Smooth muscle cell (in vitro differentiated cells): ENCODE measurements around the gene RPL22. TPM values are rescaled to one million over a fixed set of nuclear protein-coding genes. Genes with fewer than 3 reads are reported as not detected.

Experiments used
- DNase-seq: peaks from one replicate; lab custom pipeline; 2025; ENCODE audit not compliant: unreplicated experiment; lab: John Stamatoyannopoulos, UW
- H2AFZ ChIP-seq: fragments of 200-600 bp; sonication (generic); 2 replicates; pipeline ENCODE4 v1.6.0; 2016; ENCODE audit warnings: antibody characterized with exemption, low read depth, mild to moderate bottlenecking
- H3F3A ChIP-seq: fragments of 200-600 bp; sonication (generic); 2 replicates; pipeline ENCODE4 v1.6.0; 2017; ENCODE audit warnings: antibody characterized with exemption, low read depth
- H3K27ac ChIP-seq: fragments of 200-600 bp; sonication (generic); 2 replicates; pipeline ENCODE4 v1.5.1; 2016; ENCODE audit warnings: low read depth, mild to moderate bottlenecking
- H3K27me3 ChIP-seq: fragments of 200-600 bp; sonication (generic); 2 replicates; pipeline ENCODE4 v1.6.1; 2016; ENCODE audit warnings: low read depth, mild to moderate bottlenecking
- H3K36me3 ChIP-seq: fragments of 200-600 bp; sonication (generic); 2 replicates; pipeline ENCODE4 v1.5.1; 2016; ENCODE audit warnings: low read depth
- H3K4me1 ChIP-seq: fragments of 200-600 bp; sonication (generic); 2 replicates; pipeline ENCODE4 v1.5.1; 2016; ENCODE audit warnings: low read depth
- H3K4me2 ChIP-seq: fragments of 200-600 bp; sonication (generic); 2 replicates; pipeline ENCODE4 v1.6.0; 2016; ENCODE audit warnings: mild to moderate bottlenecking
- H3K4me3 ChIP-seq: fragments of 200-600 bp; sonication (generic); 2 replicates; pipeline ENCODE4 v1.5.1; 2016; ENCODE audit warnings: mild to moderate bottlenecking
- H3K79me2 ChIP-seq: fragments of 200-600 bp; sonication (generic); 2 replicates; pipeline ENCODE4 v1.6.0; 2016; ENCODE audit warnings: low read depth, mild to moderate bottlenecking
- H3K9ac ChIP-seq: fragments of 200-600 bp; sonication (generic); 2 replicates; pipeline ENCODE4 v1.6.0; 2016; ENCODE audit warnings: low read depth
- H3K9me3 ChIP-seq: fragments of 200-600 bp; sonication (generic); replicated peaks from 2 replicates; pipeline ENCODE4 v1.5.1; 2016; ENCODE audit warnings: low read depth
- H4K20me1 ChIP-seq: fragments of 200-600 bp; sonication (generic); 2 replicates; pipeline ENCODE4 v1.6.0; 2016; ENCODE audit warnings: low read depth
- CTCF ChIP-seq: fragments of 200-600 bp; sonication (generic); IDR thresholded peaks from 2 replicates; pipeline ENCODE4 v1.5.1; 2017; ENCODE audit warnings: borderline replicate concordance, mild to moderate bottlenecking, antibody characterized with exemption; ENCODE audit not compliant: insufficient read depth, poor library complexity, severe bottlenecking
- WGBS: methylation state at CpG from one replicate; pipeline ENCODE4 v1.1.7; 2016; ENCODE audit warnings: low lambda C conversion rate; 5-methylcytosine and 5-hydroxymethylcytosine counted together
- polyA plus RNA-seq: library from polyadenylated mRNA; unstranded; fragments of >200 nt; fragmentation: Nextera tagmentation; extraction: Ambion mirVana; gene quantifications from 2 replicates; pipeline ENCODE4 v1.2.1, GENCODE V29; 2016
- total RNA-seq: library from RNA; depleted of rRNA; stranded (reverse); fragments of >200 nt; gene quantifications from 2 replicates; pipeline ENCODE4 v1.2.3, GENCODE V29; 2014

RPL22 gene
- total and polyA plus RNA-seq, 2 experiments from 2014 or later: 108 TPM

DNA sequence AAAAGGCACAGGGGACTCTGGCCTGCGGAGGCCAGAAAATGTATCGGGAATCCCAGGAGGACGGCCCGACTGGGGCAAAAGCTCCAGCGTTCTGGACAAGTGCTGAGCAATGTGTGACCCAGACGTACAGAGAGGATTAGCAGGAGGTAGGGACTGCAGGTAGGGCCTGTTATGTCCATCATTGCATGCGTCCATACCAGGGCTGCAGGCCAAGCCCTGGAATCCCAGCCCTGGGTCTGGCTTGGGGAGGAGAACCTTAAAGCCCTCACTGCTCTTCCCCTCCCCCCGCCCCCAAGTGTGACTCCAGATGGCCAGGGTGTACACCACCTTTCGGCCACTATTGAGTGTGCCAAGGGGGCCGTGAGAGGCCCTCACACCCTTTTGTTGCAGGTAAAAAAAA is 8.5 kb upstream of the RPL22 start:
- Histone ChIP-seq H3K4me3 (no peak overlapping the region), H3F3A (no peaks in the 10 kb centered on the region), H2AFZ (no peak overlapping the region), H3K9me3 (no peaks in the 10 kb centered on the region), H3K4me2 (no peak overlapping the region), H3K4me1 (peaks cover 20% of the 10 kb centered on the region), H3K79me2 (no peaks in the 10 kb centered on the region), H3K36me3 (no peaks in the 10 kb centered on the region), H3K27ac (no peak overlapping the region), H4K20me1 (no peaks in the 10 kb centered on the region), H3K27me3 (peaks cover 3% of the 10 kb centered on the region), H3K9ac (no peak overlapping the region)
- no peak for TF ChIP-seq CTCF
- WGBS: 88% methylated on average over 10 of the region's 10 CpGs
- DNase-seq: no peak

DNA sequence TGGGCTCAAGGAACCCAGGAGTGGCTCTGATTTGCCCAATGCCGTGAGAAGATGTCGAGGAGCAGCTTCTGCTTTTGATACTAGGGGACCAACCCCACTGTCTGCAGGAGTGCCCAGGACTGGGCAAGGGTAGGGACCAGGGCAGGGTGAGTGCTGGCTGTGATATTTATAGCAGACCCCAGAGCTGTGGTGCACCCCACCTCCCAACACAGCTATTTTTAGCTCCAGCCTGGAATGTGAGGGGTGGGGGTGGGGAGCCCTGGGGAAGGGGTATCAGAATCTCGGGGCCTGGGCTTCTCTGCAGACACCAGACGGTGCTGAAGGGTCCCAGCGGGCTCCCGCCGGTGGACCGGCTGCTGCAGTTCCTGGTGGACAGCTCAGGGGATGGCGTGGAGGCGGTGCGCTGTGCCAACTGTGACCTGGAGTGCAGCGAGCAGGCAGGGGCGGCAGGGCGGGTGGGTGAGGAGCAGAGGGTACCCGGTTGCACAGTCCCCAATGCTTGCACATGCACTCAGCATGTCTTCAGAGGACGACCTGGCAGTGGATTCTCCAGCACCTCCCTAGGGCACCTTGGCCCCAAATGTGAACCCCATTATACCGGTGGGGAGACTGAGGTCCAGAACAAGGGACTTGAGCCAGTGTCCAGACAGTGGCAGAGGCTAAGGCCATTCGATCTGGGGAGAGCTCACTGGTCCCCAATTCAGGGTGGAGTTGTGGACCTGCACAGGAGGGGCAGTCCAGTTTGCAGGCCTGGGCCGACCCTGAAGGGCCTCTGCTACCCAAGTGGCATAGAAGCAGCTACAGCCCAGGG is 7.9 kb upstream of the RPL22 start:
- no peak for TF ChIP-seq CTCF
- Histone ChIP-seq H3K9ac (no peak overlapping the region), H3K9me3 (no peaks in the 10 kb centered on the region), H3F3A (no peaks in the 10 kb centered on the region), H2AFZ (no peak overlapping the region), H3K4me2 (no peak overlapping the region), H3K27ac (no peak overlapping the region), H3K36me3 (no peaks in the 10 kb centered on the region), H3K79me2 (no peaks in the 10 kb centered on the region), H3K4me3 (peak overlapping the region; percentile 63), H4K20me1 (no peaks in the 10 kb centered on the region), H3K27me3 (peaks cover 3% of the 10 kb centered on the region), H3K4me1 (peaks cover 20% of the 10 kb centered on the region)
- no peak for DNase-seq
- 94% methylated on average over 19 of the region's 19 CpGs for WGBS

- Histone ChIP-seq H2AFZ (no peak overlapping the region), H3F3A (no peaks in the 10 kb centered on the region), H3K9ac (no peak overlapping the region), H3K79me2 (no peaks in the 10 kb centered on the region), H3K27me3 (peaks cover 3% of the 10 kb centered on the region), H4K20me1 (no peaks in the 10 kb centered on the region), H3K4me2 (peak overlapping the region; percentile 92), H3K4me1 (peaks cover 20% of the 10 kb centered on the region), H3K27ac (no peak overlapping the region), H3K36me3 (no peaks in the 10 kb centered on the region), H3K4me3 (peak overlapping the region; percentile 63), H3K9me3 (no peaks in the 10 kb centered on the region)
- whole genome bisulfite sequencing: 40% methylated on average over 18 of the region's 25 CpGs
- no peak for DNase-seq
- TF ChIP-seq CTCF: no peak
Measured at GRCh38 chr1:6206520-6206855, 7.1 kb upstream of the RPL22 start.
